ENCODE measurements around the gene CCDC196.

The CCDC196 gene, protein sequence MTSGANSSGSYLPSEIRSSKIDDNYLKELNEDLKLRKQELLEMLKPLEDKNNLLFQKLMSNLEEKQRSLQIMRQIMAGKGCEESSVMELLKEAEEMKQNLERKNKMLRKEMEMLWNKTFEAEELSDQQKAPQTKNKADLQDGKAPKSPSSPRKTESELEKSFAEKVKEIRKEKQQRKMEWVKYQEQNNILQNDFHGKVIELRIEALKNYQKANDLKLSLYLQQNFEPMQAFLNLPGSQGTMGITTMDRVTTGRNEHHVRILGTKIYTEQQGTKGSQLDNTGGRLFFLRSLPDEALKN

DNA sequence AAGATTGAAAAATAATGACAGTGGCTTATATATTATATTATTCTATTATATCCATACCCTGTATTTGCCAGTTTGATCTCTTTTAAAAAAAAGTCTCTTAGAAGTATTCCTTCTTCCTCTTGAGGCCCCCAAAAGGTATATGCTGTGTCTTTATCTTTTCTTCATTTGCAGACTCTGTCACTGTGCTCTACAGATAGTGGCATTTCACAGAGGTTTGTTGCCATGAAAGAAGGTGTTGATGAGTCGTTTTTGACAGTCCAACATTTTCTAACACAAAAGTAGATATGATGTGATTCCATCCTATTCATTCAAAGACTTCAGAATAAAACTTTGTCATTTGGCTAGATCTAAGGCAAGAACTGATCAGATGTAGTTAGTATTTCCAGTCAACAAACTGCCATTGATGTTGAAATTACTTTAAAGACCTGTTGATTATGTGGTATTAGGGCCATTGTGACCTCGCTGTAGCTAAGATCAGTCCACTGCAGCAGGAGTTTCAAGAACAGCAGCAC, at the start of gene CCDC196:
CCDC196 (plus strand) TSS at position 462 of the 512 bp plus-strand sequence. CDS start 132 bp downstream, outside the sequence.
- DNase-seq (ENCODE audit: low spot score in 2 of 2) (no peak), ATAC-seq (ENCODE audit: low read depth) (no peak)
- Mint-ChIP-seq H3K27me3 (no peaks in the 10 kb centered on the region), H3K36me3 (peaks cover 2% of the 10 kb centered on the region), H3K4me3 (no peak within 1 kb of the TSS), H3K9me3 (no peaks in the 10 kb centered on the region), H3K4me1 (no peaks in the 10 kb centered on the region), H3K27ac (no peak within 1 kb of the TSS)

DNA sequence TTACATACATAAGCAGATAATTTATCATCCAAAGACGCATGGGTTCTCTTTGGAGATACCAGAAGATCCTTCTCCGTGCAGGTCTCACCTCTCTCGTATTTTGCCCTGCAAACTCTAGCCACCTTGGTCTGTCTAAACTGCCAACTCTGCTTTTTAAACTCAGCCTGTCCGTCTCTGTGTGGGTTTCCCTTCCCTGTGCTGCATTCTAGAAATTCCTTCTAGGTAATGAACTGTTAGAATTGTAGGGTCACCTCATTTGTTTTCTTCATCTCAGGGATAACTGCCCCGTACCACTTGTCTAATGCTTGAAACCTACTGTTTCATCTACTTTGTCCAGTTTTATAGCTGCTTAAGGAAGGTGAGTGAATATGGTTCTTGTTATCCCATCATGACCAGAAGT, 45.4 kb upstream of the CCDC196 start:
- H3K27me3 Mint-ChIP-seq = no peaks in the 10 kb centered on the region
- H3K9me3 Mint-ChIP-seq = peaks cover 21% of the 10 kb centered on the region
- no peak for ATAC-seq (ENCODE audit: low read depth)
- H3K4me1 Mint-ChIP-seq = no peaks in the 10 kb centered on the region
- no peak overlapping the region for H3K27ac Mint-ChIP-seq
- DNase-seq (ENCODE audit: low spot score in 2 of 2) = no peak
- H3K36me3 Mint-ChIP-seq = peaks cover 7% of the 10 kb centered on the region
- no peak overlapping the region for H3K4me3 Mint-ChIP-seq

DNA sequence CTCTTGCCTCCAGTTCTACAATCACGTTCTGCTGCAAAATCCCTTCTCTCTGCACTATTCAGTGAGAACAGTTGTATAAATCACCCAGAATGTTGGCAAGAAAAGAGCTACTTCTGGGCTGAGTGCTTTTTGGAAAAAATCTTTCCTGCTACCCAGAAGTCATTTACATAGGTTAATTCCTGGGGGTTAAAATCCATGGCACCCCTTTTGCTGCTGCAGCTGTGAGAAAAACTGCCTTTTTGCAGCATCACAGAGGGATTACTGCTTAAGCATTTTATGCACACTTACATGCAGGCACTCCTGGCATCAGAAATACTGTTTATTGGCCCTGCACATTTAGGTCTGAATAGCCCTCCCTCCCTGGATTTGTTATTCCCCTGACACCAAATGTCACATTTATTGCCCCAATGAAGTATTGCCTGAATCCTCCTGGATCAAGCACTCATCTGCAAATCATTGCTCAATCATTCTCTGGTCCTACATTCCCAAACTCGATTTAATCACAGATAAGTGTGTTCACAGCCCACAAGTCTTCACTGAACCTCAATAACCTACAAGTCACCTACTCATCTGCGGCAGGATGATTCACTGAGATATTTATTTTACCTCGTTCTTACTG, 43.1 kb upstream of the CCDC196 start:
- DNase-seq (ENCODE audit: low spot score in 2 of 2) (no peak), ATAC-seq (ENCODE audit: low read depth) (no peak)
- H3K4me1 Mint-ChIP-seq = no peaks in the 10 kb centered on the region
- H3K27me3 Mint-ChIP-seq = no peaks in the 10 kb centered on the region
- H3K9me3 Mint-ChIP-seq = peaks cover 17% of the 10 kb centered on the region
- H3K4me3 Mint-ChIP-seq = no peak overlapping the region
- H3K36me3 Mint-ChIP-seq = peaks cover 7% of the 10 kb centered on the region
- H3K27ac Mint-ChIP-seq = no peak overlapping the region

DNA sequence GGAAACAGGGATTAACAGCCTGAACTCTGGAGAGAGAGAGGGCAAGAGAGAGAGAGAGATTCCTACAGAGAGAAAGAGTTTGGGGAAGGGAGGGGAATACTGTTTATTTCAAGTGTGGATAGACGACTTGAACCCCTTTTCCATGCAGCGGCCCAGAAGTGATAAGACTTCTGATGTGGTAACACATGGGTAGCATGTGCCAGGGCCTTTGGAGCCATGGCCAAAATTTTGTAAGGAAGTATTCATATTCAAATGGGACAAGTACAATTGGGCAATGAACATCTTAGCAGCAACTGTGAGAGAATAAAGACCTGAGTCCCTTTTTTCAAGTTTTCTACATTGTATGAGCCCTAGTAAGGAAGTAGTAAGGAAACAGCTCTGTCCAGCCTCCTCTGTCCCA, 42.4 kb upstream of the CCDC196 start:
- Mint-ChIP-seq H3K4me1 (no peaks in the 10 kb centered on the region), H3K27me3 (no peaks in the 10 kb centered on the region), H3K9me3 (peaks cover 15% of the 10 kb centered on the region), H3K27ac (no peak overlapping the region), H3K4me3 (no peak overlapping the region), H3K36me3 (peaks cover 7% of the 10 kb centered on the region)
- ATAC-seq (ENCODE audit: low read depth) (no peak), DNase-seq (ENCODE audit: low spot score in 2 of 2) (no peak)

DNA sequence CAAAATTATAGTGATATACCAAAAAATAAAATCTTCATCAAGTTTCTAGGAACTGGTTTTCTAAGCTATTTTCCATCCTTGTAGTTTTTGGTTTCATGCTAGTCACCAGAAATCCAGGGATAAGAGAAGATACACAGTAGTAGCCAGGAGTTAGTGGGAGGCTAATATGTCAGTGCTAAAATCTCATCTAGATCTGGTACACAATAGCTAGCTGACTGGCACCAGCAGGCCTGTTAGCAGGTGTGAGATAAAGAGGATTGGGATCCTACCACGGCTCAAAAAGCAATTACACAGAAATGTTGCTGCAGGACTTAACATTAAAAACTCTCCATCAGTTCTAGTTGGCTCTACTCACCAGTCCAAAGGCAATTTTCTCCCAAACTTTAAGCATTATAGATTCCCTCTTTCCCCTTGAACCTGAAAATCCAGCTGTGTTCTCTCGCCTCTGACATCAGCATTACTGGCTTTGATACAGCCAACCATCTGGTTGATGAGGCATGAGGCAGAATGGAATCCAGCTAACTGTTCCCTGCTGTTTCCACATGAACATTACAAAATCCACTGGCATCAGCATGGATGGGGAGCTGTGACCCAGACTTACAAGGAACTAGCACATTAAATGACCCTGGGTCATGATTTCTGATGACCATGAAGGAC, 41.8 kb upstream of the CCDC196 start:
- no peak overlapping the region for H3K27ac Mint-ChIP-seq
- H3K36me3 Mint-ChIP-seq = peaks cover 7% of the 10 kb centered on the region

DNA sequence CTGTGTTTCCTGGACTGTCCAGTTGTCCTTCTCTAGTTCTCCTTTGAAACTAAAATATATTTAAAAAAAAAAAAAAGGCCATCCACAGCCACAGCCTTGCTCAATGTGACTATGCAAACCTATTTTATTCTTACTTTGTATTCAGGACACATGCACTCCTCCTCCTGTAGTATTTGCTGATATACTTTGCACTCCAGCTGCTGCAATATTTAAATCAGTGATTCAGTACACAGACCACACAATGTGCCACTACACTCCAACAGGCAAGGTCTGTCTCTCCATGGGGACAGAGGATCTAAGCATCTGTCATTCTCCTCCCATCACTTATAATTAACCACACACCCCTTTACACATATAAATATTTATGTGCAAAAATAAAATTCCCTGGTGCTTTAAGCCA, 40.2 kb upstream of the CCDC196 start:
- Mint-ChIP-seq H3K4me3 (no peak overlapping the region), H3K36me3 (peaks cover 5% of the 10 kb centered on the region), H3K4me1 (no peaks in the 10 kb centered on the region), H3K27ac (no peak overlapping the region), H3K9me3 (peaks cover 3% of the 10 kb centered on the region), H3K27me3 (no peaks in the 10 kb centered on the region)
- ATAC-seq (ENCODE audit: low read depth) (no peak), DNase-seq (ENCODE audit: low spot score in 2 of 2) (no peak)

More for the DNA sequence above, 41.8 kb upstream of the CCDC196 start:
- DNase-seq (ENCODE audit: low spot score in 2 of 2) = no peak
- Mint-ChIP-seq H3K9me3 (peaks cover 14% of the 10 kb centered on the region), H3K4me3 (no peak overlapping the region), H3K27me3 (no peaks in the 10 kb centered on the region), H3K4me1 (no peaks in the 10 kb centered on the region)
- no peak for ATAC-seq (ENCODE audit: low read depth)

DNA sequence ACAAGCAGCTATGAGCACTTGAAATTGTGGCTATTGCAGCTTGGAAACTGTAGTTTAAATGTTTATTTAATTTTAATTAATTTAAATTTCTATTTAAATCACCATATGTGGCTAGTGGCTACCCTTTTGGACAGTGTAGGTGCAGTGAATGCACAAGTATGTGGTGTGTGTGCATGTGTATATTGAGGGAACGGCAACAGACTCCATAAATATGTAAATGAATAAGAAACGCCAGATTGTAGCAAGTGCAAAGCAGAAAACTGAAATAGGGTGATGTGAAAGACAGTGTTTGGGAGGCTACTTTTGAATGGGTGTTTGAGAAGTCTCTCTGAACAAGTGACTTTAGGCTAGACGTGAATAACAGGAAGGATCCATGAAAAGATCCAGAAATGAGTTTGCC, 32.7 kb upstream of the CCDC196 start:
- Mint-ChIP-seq H3K4me1 (no peaks in the 10 kb centered on the region), H3K36me3 (peaks cover 21% of the 10 kb centered on the region), H3K27ac (no peak overlapping the region), H3K27me3 (no peaks in the 10 kb centered on the region), H3K4me3 (no peak overlapping the region), H3K9me3 (peaks cover 1% of the 10 kb centered on the region)
- DNase-seq (ENCODE audit: low spot score in 2 of 2) (no peak), ATAC-seq (ENCODE audit: low read depth) (no peak)

DNA sequence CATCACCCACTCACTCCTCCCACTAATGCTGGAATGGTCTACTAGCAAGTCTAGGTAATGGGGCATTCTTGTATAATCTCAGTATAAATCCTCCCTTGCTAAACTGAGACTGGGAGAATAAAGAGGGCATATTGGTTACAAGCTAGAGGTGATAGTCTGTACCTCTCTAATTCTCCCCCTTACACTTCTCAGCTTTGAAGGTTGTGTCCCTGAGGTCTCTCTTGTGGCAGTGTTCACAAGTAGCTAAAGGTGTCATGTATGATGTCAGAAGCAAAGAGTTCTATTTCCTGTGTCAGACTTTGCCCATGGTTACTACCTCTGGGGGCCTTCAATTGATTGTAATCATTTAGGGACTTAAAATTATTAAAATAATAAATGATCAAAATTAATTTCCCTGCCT, 26.6 kb upstream of the CCDC196 start:
- H3K9me3 Mint-ChIP-seq = peaks cover 1% of the 10 kb centered on the region
- no peak overlapping the region for H3K4me3 Mint-ChIP-seq
- no peak overlapping the region for H3K27ac Mint-ChIP-seq
- no peaks in the 10 kb centered on the region for H3K4me1 Mint-ChIP-seq
- ATAC-seq (ENCODE audit: low read depth) = no peak
- DNase-seq (ENCODE audit: low spot score in 2 of 2) = no peak
- no peaks in the 10 kb centered on the region for H3K27me3 Mint-ChIP-seq
- H3K36me3 Mint-ChIP-seq = peaks cover 11% of the 10 kb centered on the region

DNA sequence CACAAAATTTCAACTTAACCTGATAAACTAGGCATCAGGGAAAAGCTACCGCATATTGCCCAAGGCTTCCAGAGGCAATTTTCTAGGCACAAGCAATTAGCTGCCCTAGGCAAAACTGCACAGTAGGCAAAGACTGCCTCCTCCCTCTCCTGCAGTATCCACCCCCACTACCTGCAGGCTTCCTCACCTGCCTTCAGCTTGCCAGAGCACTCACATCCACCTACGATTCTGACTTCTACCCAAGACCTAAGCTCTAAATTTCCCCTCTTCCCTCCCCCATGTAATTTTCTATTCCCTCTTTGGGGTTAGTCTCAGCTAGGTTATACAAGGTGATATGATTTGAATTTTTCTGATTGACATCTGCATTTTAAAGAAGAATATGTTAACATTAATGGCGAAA, 21.9 kb upstream of the CCDC196 start:
- Mint-ChIP-seq H3K27me3 (no peaks in the 10 kb centered on the region), H3K36me3 (peaks cover 2% of the 10 kb centered on the region), H3K27ac (no peak overlapping the region), H3K9me3 (no peaks in the 10 kb centered on the region), H3K4me1 (no peaks in the 10 kb centered on the region), H3K4me3 (no peak overlapping the region)
- ATAC-seq (ENCODE audit: low read depth) (no peak), DNase-seq (ENCODE audit: low spot score in 2 of 2) (no peak)

DNA sequence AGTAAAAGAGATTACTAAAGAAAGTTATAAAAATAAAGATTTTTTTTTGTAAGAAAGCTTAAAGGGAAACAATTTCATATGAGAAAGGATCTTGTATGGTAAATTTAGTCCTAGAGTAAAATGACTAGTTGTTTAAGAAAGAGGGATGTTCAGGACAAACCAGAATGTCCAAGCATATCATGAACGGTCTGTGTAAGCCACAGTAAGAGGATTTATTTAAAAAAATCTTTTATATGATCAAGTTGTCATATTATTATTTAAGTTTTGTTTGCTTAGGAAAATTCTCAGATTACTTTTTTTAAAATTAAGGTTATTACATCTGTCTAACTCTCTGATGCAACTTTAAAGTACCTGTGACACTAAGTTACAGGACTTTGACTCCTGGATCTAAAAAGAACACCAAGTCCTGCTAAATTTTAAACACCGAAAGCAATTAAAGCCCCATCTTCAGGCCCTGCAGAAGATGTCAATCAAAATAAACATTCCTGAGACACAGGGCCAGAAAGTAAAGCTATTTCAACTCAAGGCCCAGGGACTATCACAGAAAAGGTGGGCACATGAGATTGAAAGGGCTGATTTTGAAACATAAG, 17.3 kb upstream of the CCDC196 start:
- H3K27me3 Mint-ChIP-seq = no peaks in the 10 kb centered on the region
- no peak overlapping the region for H3K4me3 Mint-ChIP-seq
- H3K27ac Mint-ChIP-seq = no peak overlapping the region
- ATAC-seq (ENCODE audit: low read depth) = no peak
- no peak for DNase-seq (ENCODE audit: low spot score in 2 of 2)
- H3K4me1 Mint-ChIP-seq = no peaks in the 10 kb centered on the region
- H3K36me3 Mint-ChIP-seq = peaks cover 10% of the 10 kb centered on the region
- peaks cover 4% of the 10 kb centered on the region for H3K9me3 Mint-ChIP-seq

DNA sequence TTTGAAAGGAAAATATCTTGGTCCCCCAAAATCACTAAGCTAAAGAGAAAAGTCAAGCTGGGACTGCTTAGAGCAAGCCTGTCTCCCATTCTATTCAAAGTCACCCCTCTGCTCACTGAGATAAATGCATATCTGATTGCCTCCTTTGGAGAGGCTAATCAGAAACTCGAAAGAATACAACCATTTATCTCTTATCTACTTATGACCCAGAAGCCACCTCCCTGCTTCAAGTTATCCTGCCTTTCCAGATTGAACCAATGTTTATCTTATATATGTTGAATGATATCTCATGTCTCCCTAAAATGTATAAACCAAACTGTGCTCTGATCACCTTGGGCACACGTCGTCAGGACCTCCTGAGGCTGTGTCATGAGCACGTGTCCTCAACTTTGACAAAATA, 14.6 kb upstream of the CCDC196 start:
- H3K27me3 Mint-ChIP-seq = no peaks in the 10 kb centered on the region
- no peak for ATAC-seq (ENCODE audit: low read depth)
- no peaks in the 10 kb centered on the region for H3K4me1 Mint-ChIP-seq
- DNase-seq (ENCODE audit: low spot score in 2 of 2) = no peak
- no peak overlapping the region for H3K4me3 Mint-ChIP-seq
- no peak overlapping the region for H3K27ac Mint-ChIP-seq
- peaks cover 14% of the 10 kb centered on the region for H3K36me3 Mint-ChIP-seq
- H3K9me3 Mint-ChIP-seq = peaks cover 4% of the 10 kb centered on the region

DNA sequence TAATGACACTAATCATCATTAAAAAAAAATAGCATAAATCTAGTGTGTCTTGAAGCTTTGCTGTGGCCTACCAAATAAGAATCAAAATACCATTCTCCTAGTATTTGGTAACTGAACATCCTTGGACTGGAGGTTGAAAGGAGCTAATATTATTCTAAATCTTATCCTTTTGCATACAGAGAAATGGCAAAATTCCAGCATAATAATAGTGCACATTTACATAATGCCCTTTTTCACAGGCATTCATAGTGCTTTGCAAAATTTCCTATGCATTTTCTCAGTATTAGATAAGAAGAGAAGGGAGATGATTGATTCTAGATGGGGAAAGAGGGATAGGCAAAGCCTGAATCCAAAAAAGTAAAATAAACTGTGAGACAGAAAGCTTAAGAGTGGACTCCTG, 13.9 kb upstream of the CCDC196 start:
- no peak overlapping the region for H3K4me3 Mint-ChIP-seq
- H3K27ac Mint-ChIP-seq = no peak overlapping the region
- no peaks in the 10 kb centered on the region for H3K4me1 Mint-ChIP-seq
- ATAC-seq (ENCODE audit: low read depth) (no peak), DNase-seq (ENCODE audit: low spot score in 2 of 2) (no peak)
- H3K36me3 Mint-ChIP-seq = peaks cover 14% of the 10 kb centered on the region
- peaks cover 4% of the 10 kb centered on the region for H3K9me3 Mint-ChIP-seq
- no peaks in the 10 kb centered on the region for H3K27me3 Mint-ChIP-seq

DNA sequence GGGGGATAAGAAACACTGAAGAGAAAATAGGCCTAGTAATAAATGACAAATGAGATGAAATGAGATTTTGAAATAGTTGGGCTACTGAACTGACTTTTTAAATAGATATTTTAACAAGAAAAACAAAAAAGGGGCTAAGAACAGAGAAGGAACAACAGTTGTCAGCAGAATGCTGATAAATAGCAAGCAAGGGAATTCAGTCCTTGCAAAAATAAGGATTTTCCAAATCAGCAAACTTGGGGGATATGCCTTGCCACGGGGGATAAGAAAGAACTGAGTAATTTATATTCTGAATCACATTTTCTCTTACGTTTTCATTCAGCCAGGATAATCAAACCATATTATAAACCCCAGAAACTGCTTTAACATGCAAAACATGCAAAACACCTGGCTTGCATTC, 12.9 kb upstream of the CCDC196 start:
- H3K27me3 Mint-ChIP-seq = no peaks in the 10 kb centered on the region
- ATAC-seq (ENCODE audit: low read depth) (no peak), DNase-seq (ENCODE audit: low spot score in 2 of 2) (no peak)
- H3K27ac Mint-ChIP-seq = no peak overlapping the region
- no peak overlapping the region for H3K4me3 Mint-ChIP-seq
- H3K9me3 Mint-ChIP-seq = peaks cover 4% of the 10 kb centered on the region
- peaks cover 14% of the 10 kb centered on the region for H3K36me3 Mint-ChIP-seq
- H3K4me1 Mint-ChIP-seq = peaks cover 3% of the 10 kb centered on the region

DNA sequence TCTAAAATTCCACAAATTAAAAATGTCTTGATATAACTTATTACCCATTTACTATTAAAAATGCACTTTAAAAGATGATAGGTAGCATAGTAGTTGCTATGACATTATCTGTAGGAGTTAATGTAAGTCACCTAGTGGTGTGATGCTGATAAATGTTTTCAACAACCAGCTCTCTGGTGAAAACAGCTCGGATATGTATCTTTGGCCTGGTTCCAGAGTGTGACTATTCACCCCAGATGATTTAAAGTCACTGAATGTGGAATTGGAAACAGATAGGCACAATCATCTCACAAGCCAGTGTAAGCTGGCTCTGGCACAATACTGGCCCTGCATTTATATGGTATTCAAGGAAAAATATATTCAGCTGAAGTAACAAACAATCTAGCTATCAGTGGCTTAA, 9.2 kb upstream of the CCDC196 start:
- Mint-ChIP-seq H3K9me3 (peaks cover 2% of the 10 kb centered on the region), H3K27ac (no peak overlapping the region), H3K4me3 (no peak overlapping the region), H3K4me1 (peaks cover 3% of the 10 kb centered on the region), H3K36me3 (peaks cover 9% of the 10 kb centered on the region), H3K27me3 (no peaks in the 10 kb centered on the region)
- DNase-seq (ENCODE audit: low spot score in 2 of 2) = no peak
- no peak for ATAC-seq (ENCODE audit: low read depth)
